Stimulated activated CD4-positive, alpha-beta T cell treated with anti-CD3 and anti-CD28 coated beads, TNF-alpha, amount 100 ng/mL, for 48 hours (primary cell): Measurements from ENCODE around the gene SCFD2.
"Not testable (repeated sequence)": the region's sequence is repeated elsewhere in the genome, so short reads cannot be mapped to it uniquely, and the experiment has no call there.

Experiments used
- DNase-seq, 3 donors: peaks; one replicate each; pipeline ENCODE4 v3.0.0-alpha.2; 2020; ENCODE audit warnings: low read depth in 3 of 3

The SCFD2 gene

GRCh38 chr4:53101191-53101581 lies 264.7 kb downstream of the SCFD2 start:
- DNase-seq = no peak

GRCh38 chr4:53100501-53101190 lies 265.2 kb downstream of the SCFD2 start:
- no peak for DNase-seq

DNA sequence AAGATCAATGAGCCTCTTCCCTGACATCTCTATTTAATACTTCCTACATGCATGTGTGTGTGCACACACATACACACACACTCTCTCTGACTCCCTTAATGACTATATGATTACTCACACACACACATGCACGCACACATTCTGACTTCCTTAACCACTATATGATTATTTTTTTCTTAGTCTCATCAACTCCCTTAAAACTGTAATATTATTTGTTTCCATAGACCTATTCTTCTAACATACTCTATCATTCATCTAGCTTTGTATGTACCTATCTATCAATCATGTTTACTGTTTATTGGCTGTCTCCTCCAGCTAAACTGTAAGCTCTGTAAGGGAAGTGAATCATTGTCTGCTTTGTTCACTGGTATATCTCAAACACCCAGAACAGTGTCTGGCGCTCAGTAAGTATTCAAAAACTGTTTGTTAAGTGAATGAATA lies 267.2 kb downstream of the SCFD2 start:
- no peak for DNase-seq

GRCh38 chr4:53094040-53094439 lies 271.8 kb downstream of the SCFD2 start:
- no peak for DNase-seq

DNA sequence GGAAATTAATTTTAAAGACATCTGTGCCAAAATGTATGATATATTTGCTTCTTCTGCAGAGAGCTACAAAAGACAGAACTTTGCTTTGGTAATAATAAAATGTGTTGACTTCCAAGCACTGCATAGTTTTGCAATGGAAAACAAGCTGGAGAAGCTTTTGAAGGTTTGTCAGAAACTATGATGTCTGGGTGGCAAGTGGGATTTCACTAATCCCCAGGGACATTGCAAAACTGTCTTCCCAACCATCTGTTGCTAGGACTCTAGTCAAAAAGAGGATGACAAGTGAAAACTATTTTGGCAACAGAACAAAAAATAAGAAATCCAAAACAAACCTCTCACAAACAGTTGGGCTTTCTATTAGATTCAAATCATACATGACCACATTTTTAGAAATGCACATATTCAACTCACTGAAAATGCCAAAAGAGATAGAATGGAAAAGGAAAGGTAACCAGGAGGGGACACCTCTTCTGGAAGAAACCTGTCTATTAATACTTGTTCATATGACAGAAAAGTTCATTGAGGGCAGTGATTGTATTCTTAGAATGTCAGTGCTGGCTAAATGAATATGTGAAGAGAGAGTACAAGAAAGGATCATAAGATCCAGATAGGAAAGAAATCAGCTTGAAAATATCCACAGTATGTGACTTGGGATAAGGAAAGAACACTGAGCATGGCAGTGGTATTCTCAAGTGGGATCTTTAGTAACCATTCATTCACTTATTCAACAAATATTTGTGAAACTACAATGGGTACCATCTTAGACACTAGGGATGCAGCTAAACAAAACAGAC lies 275.7 kb downstream of the SCFD2 start:
- no peak for DNase-seq

GRCh38 chr4:53088152-53088551 lies 277.7 kb downstream of the SCFD2 start:
- no peak for DNase-seq

DNA sequence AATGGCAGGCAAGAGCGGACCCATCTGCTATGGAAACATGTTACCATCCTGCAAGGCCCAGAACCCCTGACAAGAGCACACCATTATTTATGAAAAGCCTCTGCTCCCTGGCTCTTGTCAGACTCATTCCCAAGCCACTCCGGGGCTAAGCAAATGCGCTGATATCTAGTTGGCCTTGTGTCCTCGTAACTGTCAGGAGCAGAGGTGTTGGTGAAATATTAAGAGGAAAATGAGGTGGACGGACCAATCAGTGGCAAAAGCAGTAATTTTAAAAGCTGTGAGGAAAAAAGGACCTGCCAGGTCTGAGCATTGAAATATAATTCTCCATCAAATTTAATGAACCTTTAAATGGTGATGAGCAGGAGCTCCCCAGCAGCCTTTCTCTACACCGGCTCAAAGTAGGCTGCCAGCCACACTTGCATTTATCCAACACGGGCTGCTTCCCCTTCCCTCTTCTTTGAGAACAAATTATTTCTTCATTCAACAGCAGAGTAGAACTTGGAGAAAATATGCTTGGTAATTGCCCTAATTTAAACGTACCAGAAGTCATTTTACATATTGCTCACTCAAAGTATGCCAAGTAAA lies 289.4 kb downstream of the SCFD2 start:
- DNase-seq = no peak

DNA sequence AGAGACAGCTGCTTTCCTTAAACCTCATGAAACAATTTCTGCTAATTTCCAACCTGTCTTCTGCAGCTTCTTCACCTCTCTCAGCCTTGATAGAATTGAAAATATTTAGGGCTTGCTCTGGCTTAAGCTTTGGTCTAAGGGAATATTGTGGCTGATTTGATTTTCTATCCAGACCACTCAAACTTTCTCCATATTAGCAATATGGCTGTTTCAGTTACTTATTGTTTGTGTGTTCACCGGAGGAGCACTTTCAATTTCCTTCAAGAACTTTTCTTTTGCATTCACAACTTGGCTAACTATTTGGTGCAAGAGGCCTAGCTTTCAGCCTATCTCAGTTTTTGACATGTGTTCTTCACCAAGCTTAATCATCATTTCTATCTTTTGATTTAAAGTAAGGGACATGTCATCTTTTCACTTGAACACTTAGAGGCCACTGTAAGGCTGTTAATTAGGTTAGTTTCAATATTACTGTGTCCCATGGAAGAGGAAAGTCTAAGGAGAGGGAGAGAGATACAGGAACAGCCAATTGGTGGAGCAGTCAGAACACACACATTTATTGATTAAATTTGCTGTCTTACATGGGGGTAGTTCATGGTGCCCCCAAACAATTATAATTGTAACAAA lies 290.6 kb downstream of the SCFD2 start:
- no peak for DNase-seq

GRCh38 chr4:53068755-53069330 lies 297.0 kb downstream of the SCFD2 start:
- no peak for DNase-seq

DNA sequence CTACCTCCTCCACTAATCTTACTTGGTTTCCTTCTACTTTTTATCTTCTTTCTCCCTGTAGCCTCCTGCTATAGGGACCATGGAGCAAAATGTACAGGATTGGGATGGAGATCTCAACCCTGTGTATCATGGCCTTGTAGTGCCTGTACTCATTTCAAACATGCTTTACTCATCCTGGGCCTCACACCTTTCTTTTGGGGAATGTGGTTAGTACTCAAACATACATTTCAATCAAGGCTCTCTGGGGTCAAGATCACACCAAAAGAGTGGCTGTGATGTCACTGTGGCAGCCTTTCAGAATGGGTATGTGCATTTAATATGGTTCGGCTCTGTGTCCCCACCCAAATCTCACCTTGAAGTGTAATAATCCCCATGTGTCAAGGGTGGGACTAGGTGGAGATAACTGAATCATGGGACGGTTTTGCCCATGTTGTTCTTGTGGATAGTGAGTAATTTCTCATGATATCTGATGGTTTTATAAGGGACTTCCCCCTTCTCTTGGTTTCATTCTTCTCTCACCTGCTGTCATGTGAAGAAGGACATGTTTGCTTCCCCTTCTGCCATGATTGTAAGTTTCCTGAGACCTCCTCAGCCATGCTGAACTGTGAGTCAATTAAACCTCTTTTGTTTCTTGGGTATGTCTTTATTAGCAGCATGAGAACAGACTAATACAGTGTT lies 298.6 kb downstream of the SCFD2 start:
- DNase-seq = peak in 1 of 3 donors; percentile 0

DNA sequence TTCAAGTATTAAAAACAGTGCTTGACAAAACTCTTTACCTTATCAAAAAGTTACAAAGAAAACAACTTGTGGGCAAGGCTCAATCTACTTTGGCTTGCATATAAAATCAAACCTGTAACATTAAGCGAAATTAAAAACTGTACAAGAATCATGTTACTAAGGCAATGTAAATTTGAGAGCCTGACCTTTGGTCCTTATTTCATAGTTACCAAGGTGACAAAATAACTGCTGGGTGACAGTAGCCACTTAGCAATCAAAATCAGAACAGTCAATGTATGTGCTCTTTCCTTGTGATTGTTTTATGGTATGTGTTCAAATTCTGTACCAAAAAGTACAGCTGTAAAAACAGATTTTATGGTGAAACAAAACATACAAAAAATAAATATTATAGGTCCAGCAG lies 299.7 kb downstream of the SCFD2 start:
- no peak for DNase-seq

- no peak for DNase-seq
Measured at GRCh38 chr4:53064609-53065008, 301.3 kb downstream of the SCFD2 start.

- no peak for DNase-seq
Measured at GRCh38 chr4:53061091-53061850, 304.6 kb downstream of the SCFD2 start.

- no peak for DNase-seq
Measured at GRCh38 chr4:53060278-53060677, 305.6 kb downstream of the SCFD2 start.

GRCh38 chr4:53059871-53060270 lies 306.0 kb downstream of the SCFD2 start:
- no peak for DNase-seq

GRCh38 chr4:53059256-53059655 lies 306.6 kb downstream of the SCFD2 start:
- DNase-seq = no peak

GRCh38 chr4:53057679-53058078 lies 308.2 kb downstream of the SCFD2 start:
- no peak for DNase-seq

- DNase-seq = not testable (repeated sequence)
Measured at GRCh38 chr4:53057108-53057507, 308.8 kb downstream of the SCFD2 start.

DNA sequence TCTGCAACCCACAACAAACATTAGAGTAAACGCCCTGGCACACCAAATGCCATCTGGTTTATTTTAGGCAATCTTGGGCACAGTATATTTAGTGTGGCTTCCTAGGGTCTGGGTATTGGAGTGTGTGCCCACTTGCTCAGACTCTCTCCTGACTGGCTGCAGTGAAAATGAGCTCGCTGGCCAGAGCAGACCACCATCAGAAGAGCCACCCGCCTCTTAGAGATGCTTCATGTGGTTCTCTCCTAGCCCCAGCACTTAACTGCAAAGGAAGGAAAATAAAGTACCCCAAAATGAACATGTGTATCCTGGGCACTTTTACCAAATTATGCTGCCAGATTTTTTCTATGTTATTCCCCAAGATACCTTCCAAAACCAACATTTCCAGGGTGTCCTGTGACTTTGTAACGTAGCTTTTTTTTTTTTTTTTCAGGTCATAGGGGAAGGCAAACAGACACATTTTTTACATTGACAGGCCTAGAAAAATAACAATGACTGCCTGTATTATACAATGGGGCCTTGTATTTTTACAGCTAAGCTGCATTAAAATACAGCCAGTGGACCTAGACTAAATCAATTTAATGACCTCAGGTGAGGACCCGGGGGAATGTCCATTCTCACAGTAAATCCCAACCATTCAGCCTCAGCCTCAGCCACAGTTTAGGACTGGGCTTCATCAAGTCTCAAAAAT lies 310.0 kb downstream of the SCFD2 start:
- no peak for DNase-seq

GRCh38 chr4:53055274-53055673 lies 310.6 kb downstream of the SCFD2 start:
- DNase-seq = no peak
